Nephron (organoid): Measurements from ENCODE around the gene TPPP2.

ENCODE experiments used
- H3K27ac Mint-ChIP-seq, 3 experiments: 2 replicates each; pipeline ENCODE4 v1.8.0; 2020; ENCODE audit warnings: mixed read lengths in 3 of 3, mild to moderate bottlenecking in 2 of 3, moderate library complexity in 1 of 3
- H3K27me3 Mint-ChIP-seq: 2 replicates; pipeline ENCODE4 v1.8.0; 2021; ENCODE audit warnings: low read depth, mild to moderate bottlenecking, moderate library complexity, mixed read lengths
- H3K36me3 Mint-ChIP-seq: 2 replicates; pipeline ENCODE4 v1.8.0; 2020; ENCODE audit warnings: low read depth, mixed read lengths
- H3K4me1 Mint-ChIP-seq: 2 replicates; pipeline ENCODE4 v1.8.0; 2020; ENCODE audit warnings: mixed read lengths
- H3K4me3 Mint-ChIP-seq, 3 experiments: 2 replicates each; pipeline ENCODE4 v1.8.0; 2020; ENCODE audit warnings: mild to moderate bottlenecking in 3 of 3, mixed read lengths in 3 of 3, moderate library complexity in 2 of 3
- H3K9me3 Mint-ChIP-seq: 2 replicates; pipeline ENCODE4 v1.8.0; 2020; ENCODE audit warnings: mixed read lengths
- CTCF ChIP-seq, 3 experiments: fragments of 200-600 bp; sonication (generic); IDR thresholded peaks; one replicate each; pipeline ENCODE4 v1.5.0; 2021; ENCODE audit warnings: antibody characterized with exemption in 3 of 3; ENCODE audit not compliant: unreplicated experiment in 3 of 3

The TPPP2 gene

GRCh38 chr14:20989471-20989786 lies 40.6 kb upstream of the TPPP2 start:
- no peak for TF ChIP-seq CTCF (IDR thresholded peaks at IDR 0.05; ENCODE audit: unreplicated experiment in 3 of 3)
- H3K36me3 Mint-ChIP-seq, result peaks cover 27% of the 10 kb centered on the region
- H3K9me3 Mint-ChIP-seq, result no peaks in the 10 kb centered on the region
- peaks cover 15% of the 10 kb centered on the region for H3K27me3 Mint-ChIP-seq
- H3K4me1 Mint-ChIP-seq, result peaks cover 14% of the 10 kb centered on the region
- peak overlapping the region; percentile 82 to 95 (median 84) for H3K27ac Mint-ChIP-seq
- H3K4me3 Mint-ChIP-seq, result peak overlapping the region; percentile 88 to 92 (median 89)

- peaks cover 9% of the 10 kb centered on the region for H3K27me3 Mint-ChIP-seq
- peaks cover 14% of the 10 kb centered on the region for H3K4me1 Mint-ChIP-seq
- peak within 1 kb of the TSS; percentile 82 to 95 (median 84) for H3K27ac Mint-ChIP-seq
- peak; percentile 34 to 55 (median 39) for TF ChIP-seq CTCF (IDR thresholded peaks at IDR 0.05; ENCODE audit: unreplicated experiment in 3 of 3)
- peak within 1 kb of the TSS; percentile 88 to 92 (median 89) for H3K4me3 Mint-ChIP-seq
- H3K9me3 Mint-ChIP-seq, result no peaks in the 10 kb centered on the region
- peaks cover 33% of the 10 kb centered on the region for H3K36me3 Mint-ChIP-seq
Measured at GRCh38 chr14:20989787-20990600, 40.0 kb upstream of the TPPP2 start, which contains the start of gene METTL17. METTL17 (plus strand) TSS chr14:20989980; CDS start chr14:20990003, 23 bp downstream.

GRCh38 chr14:20996521-20996920 lies 33.5 kb upstream of the TPPP2 start:
- H3K27ac Mint-ChIP-seq, result peak overlapping the region in 1 of 3 experiments; percentile 90
- H3K9me3 Mint-ChIP-seq, result no peaks in the 10 kb centered on the region
- no peaks in the 10 kb centered on the region for H3K27me3 Mint-ChIP-seq
- H3K4me3 Mint-ChIP-seq, result no peak overlapping the region
- H3K36me3 Mint-ChIP-seq, result peaks cover 48% of the 10 kb centered on the region
- peaks cover 5% of the 10 kb centered on the region for H3K4me1 Mint-ChIP-seq
- TF ChIP-seq CTCF (IDR thresholded peaks at IDR 0.05; ENCODE audit: unreplicated experiment in 3 of 3), result no peak

- Mint-ChIP-seq H3K9me3 (no peaks in the 10 kb centered on the region), H3K36me3 (peaks cover 43% of the 10 kb centered on the region), H3K4me3 (peak overlapping the region; percentile 29 to 61 (median 40)), H3K4me1 (no peaks in the 10 kb centered on the region), H3K27me3 (no peaks in the 10 kb centered on the region), H3K27ac (peak overlapping the region; percentile 36 to 90 (median 60))
- TF ChIP-seq CTCF (IDR thresholded peaks at IDR 0.05; ENCODE audit: unreplicated experiment in 3 of 3), result no peak
Measured at GRCh38 chr14:20997115-20997514, 32.9 kb upstream of the TPPP2 start.

- Mint-ChIP-seq H3K36me3 (peaks cover 38% of the 10 kb centered on the region), H3K27ac (peak overlapping the region; percentile 36 to 90 (median 60)), H3K4me3 (peak overlapping the region; percentile 29 to 61 (median 40)), H3K4me1 (peaks cover 3% of the 10 kb centered on the region), H3K27me3 (no peaks in the 10 kb centered on the region), H3K9me3 (no peaks in the 10 kb centered on the region)
- TF ChIP-seq CTCF (IDR thresholded peaks at IDR 0.05; ENCODE audit: unreplicated experiment in 3 of 3), result no peak
Measured at GRCh38 chr14:20997564-20997963, 32.5 kb upstream of the TPPP2 start.

GRCh38 chr14:20998139-20998538 lies 31.9 kb upstream of the TPPP2 start:
- H3K36me3 Mint-ChIP-seq, result peaks cover 34% of the 10 kb centered on the region
- peak overlapping the region; percentile 37 to 90 (median 60) for H3K27ac Mint-ChIP-seq
- H3K27me3 Mint-ChIP-seq, result no peaks in the 10 kb centered on the region
- no peak for TF ChIP-seq CTCF (IDR thresholded peaks at IDR 0.05; ENCODE audit: unreplicated experiment in 3 of 3)
- peak overlapping the region; percentile 45 to 68 (median 61) for H3K4me3 Mint-ChIP-seq
- H3K9me3 Mint-ChIP-seq, result no peaks in the 10 kb centered on the region
- peaks cover 8% of the 10 kb centered on the region for H3K4me1 Mint-ChIP-seq
